GM19193 (cell line): ENCODE data around the gene TDP1.

ENCODE experiments used
- POLR2A ChIP-seq: IDR thresholded peaks from 4 replicates; pipeline ENCODE4 v1.6.1; 2011; ENCODE audit not compliant: insufficient read depth, insufficient read length; ENCODE audit errors: extremely low read depth

Gene TDP1

GRCh38 chr14:90045616-90046015 lies 89.9 kb downstream of the TDP1 start:
- no peak for TF ChIP-seq POLR2A

DNA sequence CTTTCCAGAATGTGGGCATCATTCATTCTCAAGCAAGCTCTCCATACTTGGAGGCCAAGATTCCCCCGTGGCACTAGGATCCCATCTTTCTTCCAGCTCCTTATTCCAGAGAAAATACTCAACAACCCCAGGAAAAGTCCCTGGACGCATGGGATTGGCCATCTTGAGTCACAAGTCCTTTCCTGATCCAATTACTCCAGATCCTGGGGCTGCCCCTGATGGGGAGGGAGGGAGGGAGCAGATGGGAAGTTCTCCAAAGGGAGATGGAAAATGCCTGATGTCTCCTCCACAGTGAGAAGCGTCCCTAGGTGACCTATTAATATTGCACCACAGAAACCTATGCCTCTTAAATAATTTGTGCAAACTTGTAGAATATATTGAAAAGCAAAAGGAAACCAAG lies 93.7 kb downstream of the TDP1 start:
- no peak for TF ChIP-seq POLR2A

DNA sequence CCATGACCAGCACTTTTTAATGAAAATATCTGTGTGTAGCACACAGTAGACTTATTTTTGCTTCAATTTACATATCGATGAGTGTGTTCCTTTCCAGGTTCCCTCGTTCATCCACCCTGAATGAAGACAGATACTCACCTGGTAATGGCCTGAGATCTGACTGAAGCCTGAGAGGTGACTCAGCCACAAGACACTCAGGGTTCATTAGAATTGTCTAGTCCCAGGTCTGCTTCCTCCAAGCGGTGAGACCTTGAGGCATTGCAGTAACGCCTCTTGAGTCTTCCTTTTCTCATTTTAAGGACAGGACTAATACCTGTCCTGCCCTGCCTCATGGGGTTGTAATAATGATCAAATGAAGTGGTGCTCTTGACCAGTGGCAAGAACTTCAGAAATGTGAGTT lies 94.5 kb downstream of the TDP1 start:
- TF ChIP-seq POLR2A, result no peak

DNA sequence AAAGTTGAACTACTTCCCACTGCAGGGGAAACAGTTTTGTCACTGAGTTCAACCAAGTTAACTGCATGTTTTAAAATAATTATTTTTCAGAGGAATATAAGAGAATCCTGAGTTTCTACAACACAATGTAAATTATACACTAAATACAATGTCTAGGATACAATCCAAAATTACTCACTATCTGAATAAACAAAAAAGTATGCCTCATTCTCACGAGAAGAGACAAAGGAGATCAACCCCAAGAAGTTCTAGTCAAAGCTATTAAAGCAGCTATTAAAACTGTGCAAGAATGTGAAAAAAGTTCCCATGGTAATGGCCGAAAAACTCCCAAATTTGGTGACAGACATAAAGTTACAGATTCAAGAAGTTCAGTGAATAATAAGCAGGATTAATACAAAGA lies 97.3 kb downstream of the TDP1 start:
- TF ChIP-seq POLR2A, result no peak

DNA sequence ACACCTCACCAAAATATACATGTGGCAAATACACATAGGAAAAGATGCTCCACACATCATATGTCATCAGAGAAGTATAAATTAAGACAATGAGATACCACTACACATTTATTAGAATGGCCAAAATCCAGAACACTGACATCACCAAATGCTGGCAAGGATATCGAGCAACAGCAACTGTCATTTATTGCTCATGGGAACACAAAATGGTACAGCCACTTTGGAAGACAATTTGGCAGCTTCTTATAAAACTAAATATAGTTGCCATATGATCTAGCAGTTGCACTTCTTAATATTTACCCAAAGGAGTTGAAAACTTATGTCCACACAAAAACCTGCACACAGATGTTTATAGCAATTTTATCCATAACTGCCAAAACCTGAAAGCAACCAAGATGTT lies 99.1 kb downstream of the TDP1 start:
- no peak for TF ChIP-seq POLR2A

DNA sequence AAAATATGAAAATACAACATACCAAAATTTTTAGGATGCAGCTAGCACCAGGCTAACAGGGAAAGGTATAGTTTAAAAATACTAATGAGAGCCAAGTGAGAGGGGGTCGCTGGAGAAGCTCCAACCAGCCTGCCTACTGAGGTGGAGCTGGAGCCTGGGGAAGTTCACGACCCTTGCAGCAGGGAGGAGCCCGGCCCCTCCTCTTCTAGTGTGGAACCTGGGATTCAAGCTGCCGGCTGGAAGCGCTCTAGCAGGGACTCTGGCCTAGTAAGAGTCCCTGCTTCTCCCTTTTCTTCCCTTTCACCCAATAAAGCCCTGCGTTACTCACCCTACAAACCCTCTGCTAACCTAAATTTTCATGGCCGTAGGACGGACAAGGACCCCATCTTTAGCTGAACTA lies 101.1 kb downstream of the TDP1 start:
- TF ChIP-seq POLR2A, result no peak

DNA sequence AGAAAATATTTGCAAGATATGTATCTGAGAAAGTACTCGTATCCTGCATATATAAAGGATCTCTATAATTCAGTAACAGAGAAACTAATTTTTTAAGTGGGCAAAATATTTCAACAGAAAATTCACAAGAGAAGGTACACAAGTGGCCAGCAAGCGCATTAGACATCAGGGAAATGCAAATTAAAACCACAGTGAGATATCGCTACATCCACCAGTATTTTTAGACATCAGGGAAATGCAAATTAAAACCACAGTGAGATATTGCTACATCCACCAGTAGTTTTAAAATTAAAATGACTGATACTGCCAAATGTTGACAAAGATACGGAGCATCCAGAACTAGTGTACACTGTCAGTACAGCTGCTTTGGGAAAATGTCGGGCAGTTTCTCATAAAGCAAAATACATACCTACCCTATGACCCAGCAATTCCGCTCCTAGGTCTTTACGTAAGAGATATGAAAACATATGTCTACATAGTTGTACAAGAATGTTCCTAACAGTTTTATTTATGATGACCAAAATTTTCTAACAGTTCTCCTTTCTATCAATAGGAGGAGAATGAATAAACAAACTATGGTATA lies 103.2 kb downstream of the TDP1 start:
- TF ChIP-seq POLR2A, result no peak

GRCh38 chr14:90060312-90060964 lies 104.7 kb downstream of the TDP1 start:
- no peak for TF ChIP-seq POLR2A

DNA sequence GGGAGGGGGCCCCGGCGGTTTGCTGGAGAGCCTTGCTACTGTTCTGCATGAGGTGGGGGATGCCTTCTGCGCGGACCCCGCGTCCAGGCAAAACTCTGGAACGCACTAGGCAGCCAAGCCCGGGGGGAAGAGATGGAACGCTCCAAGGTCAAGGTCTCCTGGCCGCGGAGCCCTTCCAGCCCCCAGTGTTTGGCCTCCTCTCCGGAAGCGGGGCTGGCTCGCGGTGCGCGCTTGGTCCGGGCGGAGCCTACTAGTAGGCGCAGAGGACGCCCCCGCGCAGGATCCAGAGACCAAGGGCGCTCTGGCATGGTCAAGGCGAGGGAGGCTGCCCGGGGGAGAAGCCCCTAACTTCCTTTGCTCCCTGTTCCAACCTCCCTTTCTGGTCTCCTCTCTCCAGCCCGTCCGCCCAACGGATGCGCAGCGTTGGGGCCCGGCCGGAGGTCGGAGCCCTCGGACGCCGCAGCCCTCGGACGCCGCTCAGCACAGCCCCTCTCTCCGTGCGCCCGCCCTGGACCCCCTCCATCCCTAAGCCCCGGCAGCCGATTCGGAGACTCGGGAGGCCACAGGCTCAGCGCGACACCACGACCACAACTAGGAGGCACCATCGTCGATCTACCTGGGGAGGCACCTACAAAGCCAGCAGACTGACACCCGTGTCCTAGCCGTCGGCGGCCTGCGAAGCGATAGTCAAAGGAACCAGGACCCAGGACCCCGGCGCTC lies 105.4 kb downstream of the TDP1 start:
- no peak for TF ChIP-seq POLR2A

DNA sequence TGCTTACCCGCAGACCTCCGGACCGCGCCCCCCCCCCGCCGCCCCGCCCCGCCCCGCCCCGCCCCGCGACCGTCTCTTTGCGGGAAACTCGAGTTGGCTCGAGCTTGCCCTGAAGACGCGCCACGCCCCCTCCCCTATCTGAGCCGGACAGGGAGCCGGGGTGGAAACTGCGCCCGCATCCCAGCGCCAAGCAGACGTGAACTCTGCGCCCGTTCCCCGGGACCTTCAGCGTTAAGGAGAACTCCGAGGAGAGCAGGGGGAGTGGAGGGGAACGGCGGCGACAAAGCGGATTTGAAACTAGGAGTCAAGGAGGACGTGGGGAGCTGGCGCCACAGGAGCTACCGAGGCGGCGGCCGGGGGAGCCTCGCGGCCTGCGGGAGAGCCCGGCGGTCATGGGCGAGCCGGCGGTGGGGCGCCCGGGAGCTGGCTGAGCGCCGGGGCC lies 106.0 kb downstream of the TDP1 start, which contains the start of gene KCNK13:
Gene KCNK13, plus strand, starts transcription at position 310 of the 442 bp plus-strand sequence. CDS start 212 bp downstream, outside the sequence.
- no peak for TF ChIP-seq POLR2A

GRCh38 chr14:90062127-90062794 lies 106.5 kb downstream of the TDP1 start:
- no peak for TF ChIP-seq POLR2A

DNA sequence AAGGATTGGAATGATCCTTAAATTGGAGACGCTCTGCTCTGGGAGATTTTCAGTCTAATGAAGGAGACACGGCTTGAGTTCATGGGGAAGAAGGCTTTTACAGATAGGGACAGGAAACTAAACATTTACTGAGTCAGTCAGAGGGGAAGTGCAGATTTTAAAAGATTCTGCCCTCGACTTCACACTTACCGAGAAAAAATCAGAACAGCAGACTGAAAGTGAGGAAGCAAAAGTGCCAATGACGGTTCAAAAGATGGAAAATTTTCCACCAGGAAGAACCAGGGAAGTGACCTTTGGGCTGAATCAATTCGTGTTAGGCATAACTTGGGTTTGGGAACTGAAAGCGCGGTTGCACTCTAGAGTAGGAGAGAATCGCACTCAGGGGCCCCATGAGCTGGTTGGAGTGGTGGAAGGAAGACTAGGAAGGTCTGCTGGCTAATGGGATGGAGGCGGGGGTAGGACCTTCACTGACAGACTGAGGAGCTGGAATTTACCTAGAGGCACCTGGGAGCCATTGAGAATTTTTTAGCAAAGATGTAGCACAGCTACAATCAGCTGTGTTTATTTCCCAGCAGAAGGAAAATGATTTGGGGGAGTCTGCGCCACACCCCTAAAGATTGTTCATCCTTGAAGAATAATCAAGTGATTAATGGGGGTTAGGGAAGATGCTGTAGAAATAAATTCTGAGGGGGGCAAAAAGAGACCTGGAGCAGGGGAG lies 107.3 kb downstream of the TDP1 start:
- no peak for TF ChIP-seq POLR2A

- TF ChIP-seq POLR2A, result no peak
Observed at GRCh38 chr14:90072350-90072749, 116.6 kb downstream of the TDP1 start.

DNA sequence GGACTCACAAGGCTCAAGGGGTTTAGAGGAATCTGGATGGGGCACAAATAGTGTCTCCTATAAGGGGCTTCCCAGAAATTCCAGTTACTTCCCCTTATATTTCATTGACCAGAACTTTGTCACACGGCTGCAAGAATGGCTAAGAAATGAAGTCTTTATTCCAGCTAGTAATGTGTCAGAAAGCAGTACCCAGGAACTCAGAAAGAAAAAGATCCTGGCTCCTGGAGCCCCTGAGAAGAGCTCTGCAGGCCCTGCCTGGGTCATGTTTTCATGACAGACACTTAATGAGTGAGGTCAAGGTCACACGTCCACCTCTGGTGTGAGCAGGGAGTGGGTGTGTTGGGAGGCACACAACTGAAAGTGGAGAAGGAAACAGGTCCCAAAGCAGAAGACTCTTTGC lies 123.8 kb downstream of the TDP1 start:
- no peak for TF ChIP-seq POLR2A

- TF ChIP-seq POLR2A, result no peak
Observed at GRCh38 chr14:90087433-90087832, 131.7 kb downstream of the TDP1 start.
